ENCODE measurements around the gene PTCHD1. TPM values are rescaled to one million over a fixed set of nuclear protein-coding genes. Genes with fewer than 3 reads are reported as not detected.

PTCHD1 gene
- total and polyA plus RNA-seq, 9 of the 15 experiments (the other 6 are each of a cell fraction or from before 2014, with no cell fraction given), result not detected

DNA sequence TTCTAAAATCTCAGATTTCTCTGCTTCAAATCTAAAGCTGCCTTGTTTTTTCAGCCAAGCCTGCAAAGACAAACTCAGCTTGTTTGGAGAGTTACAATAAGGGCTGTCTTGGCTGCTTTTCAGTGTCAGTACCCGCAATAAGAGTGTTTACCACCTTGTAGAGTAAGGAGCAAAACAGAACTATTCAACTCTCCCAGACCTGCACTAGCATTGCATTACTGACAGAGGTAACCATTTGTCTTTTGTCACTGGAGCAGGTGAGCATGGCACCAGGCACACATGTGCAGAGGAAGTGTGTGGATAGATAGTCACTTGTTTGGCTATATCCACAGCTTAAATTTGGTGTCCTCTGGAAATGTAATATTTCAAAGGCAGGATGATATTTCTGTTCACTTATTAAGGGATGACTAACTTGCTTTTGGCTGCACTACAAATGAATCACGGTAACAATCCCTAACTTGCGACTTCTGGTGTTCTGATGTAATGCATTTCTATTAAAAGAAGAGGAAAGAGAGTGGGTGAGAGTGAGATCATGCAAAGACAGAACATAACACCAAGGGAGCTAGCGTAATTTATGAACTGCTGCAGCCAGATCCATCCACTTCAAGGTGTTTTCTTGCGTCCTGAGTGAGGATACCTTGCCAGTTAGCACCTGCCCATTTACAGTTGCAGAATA, 38.6 kb downstream of the PTCHD1 start:
- TF ChIP-seq SPI1 (IDR thresholded peaks at IDR 0.05; ENCODE audit: borderline replicate concordance, low read depth, low read length) (no peak), ELF4 (CRISPR knock-in tag; IDR thresholded peaks at IDR 0.05) (no peak), ZNF583 (CRISPR knock-in tag; IDR thresholded peaks at IDR 0.05) (no peak), RBM22 (IDR thresholded peaks at IDR 0.05; ENCODE audit: low read depth, low read length, poor library complexity, severe bottlenecking) (no peak), EWSR1 (IDR thresholded peaks at IDR 0.05; ENCODE audit: borderline replicate concordance, low read depth, partially characterized antibody) (no peak), ZNF224 (CRISPR knock-in tag; IDR thresholded peaks at IDR 0.05) (no peak), ELF1 (tag; IDR thresholded peaks at IDR 0.05) (no peak), FOS (IDR thresholded peaks at IDR 0.05; ENCODE audit: extremely low read depth, insufficient read length) (no peak), CCAR2 (IDR thresholded peaks at IDR 0.05; ENCODE audit: low read depth, low read length) (no peak), ZFP30 (CRISPR knock-in tag; IDR thresholded peaks at IDR 0.05; ENCODE audit: borderline replicate concordance) (no peak), ZNF347 (CRISPR knock-in tag; IDR thresholded peaks at IDR 0.05; ENCODE audit: low read depth) (no peak), CHD2 (IDR thresholded peaks at IDR 0.05; ENCODE audit: low read depth, low read length) (no peak), CBX5 (IDR thresholded peaks at IDR 0.05; ENCODE audit: borderline replicate concordance, low read depth) (no peak), ZNF699 (CRISPR knock-in tag; IDR thresholded peaks at IDR 0.05; ENCODE audit: insufficient replicate concordance) (no peak)
- TF ChIP-seq, protein P1, sequence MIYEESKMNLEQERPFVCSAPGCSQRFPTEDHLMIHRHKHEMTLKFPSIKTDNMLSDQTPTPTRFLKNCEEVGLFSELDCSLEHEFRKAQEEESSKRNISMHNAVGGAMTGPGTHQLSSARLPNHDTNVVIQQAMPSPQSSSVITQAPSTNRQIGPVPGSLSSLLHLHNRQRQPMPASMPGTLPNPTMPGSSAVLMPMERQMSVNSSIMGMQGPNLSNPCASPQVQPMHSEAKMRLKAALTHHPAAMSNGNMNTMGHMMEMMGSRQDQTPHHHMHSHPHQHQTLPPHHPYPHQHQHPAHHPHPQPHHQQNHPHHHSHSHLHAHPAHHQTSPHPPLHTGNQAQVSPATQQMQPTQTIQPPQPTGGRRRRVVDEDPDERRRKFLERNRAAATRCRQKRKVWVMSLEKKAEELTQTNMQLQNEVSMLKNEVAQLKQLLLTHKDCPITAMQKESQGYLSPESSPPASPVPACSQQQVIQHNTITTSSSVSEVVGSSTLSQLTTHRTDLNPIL (CRISPR knock-in tag; IDR thresholded peaks at IDR 0.05), result no peak
- TF ChIP-seq, protein P2, sequence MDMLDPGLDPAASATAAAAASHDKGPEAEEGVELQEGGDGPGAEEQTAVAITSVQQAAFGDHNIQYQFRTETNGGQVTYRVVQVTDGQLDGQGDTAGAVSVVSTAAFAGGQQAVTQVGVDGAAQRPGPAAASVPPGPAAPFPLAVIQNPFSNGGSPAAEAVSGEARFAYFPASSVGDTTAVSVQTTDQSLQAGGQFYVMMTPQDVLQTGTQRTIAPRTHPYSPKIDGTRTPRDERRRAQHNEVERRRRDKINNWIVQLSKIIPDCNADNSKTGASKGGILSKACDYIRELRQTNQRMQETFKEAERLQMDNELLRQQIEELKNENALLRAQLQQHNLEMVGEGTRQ (CRISPR knock-in tag; IDR thresholded peaks at IDR 0.05), result no peak
- BruUV-seq (replicated peaks), result no TSS peak
- intact Hi-C loops (cut with micrococcal nuclease) (no loop called here), in situ Hi-C loops (cut with MboI) (no loop called here)
- no peaks in the 10 kb centered on the region for H3K27me3 ChIP-seq (ENCODE audit: control insufficient read depth in 2 of 2, insufficient read depth in 2 of 2, low read length in 2 of 2)
- no peaks in the 10 kb centered on the region for H3K9me3 ChIP-seq (replicated peaks; ENCODE audit: control insufficient read depth, insufficient read depth, low read depth, low read length)
- H3K27ac ChIP-seq (ENCODE audit: extremely low read depth, low read depth, low read length), result no peak overlapping the region
- no peaks in the 10 kb centered on the region for H4K20me1 ChIP-seq (replicated peaks; ENCODE audit: control insufficient read depth, insufficient read depth, low read length)
- no peak for FAIRE-seq
- no peaks in the 10 kb centered on the region for H3K36me3 ChIP-seq (ENCODE audit: control insufficient read depth, insufficient read depth, low read length)
- H3K4me3 ChIP-seq, result no peak overlapping the region
- H3K9ac ChIP-seq (ENCODE audit: insufficient read depth in 1 of 2, low read depth in 2 of 2, low read length in 2 of 2), result no peak overlapping the region
- H2AFZ ChIP-seq (ENCODE audit: low read depth, low read length), result no peak overlapping the region
- H3K9me1 ChIP-seq (ENCODE audit: control insufficient read depth, insufficient read depth, low read length), result no peaks in the 10 kb centered on the region
- 0% methylated on average over 5 of the region's 5 CpGs for WGBS (ENCODE audit: insufficient coverage, low coverage, missing lambda C conversion rate)
- H3K79me2 ChIP-seq (ENCODE audit: control insufficient read depth, insufficient read depth, low read length), result no peaks in the 10 kb centered on the region
- no peak overlapping the region for H3K4me2 ChIP-seq (ENCODE audit: insufficient read depth, low read length)
- no peaks in the 10 kb centered on the region for H3K4me1 ChIP-seq (replicated peaks in 1 of 2; ENCODE audit: control insufficient read depth in 2 of 2, insufficient read depth in 2 of 2, low read length in 2 of 2)
- POLR2A ChIA-PET, result no interaction called here
- no peak for ATAC-seq
- CTCF ChIA-PET (ENCODE audit: low intra/inter-chr PET ratio), result no interaction called here
- DNase-seq (ENCODE audit: extremely low read depth in 1 of 4, low spot score in 3 of 4), result no peak

All from K562 (cell line).